GM23248 (cell line): ENCODE results near the gene SMAP2. TPM values are rescaled to one million over a fixed set of nuclear protein-coding genes. Genes with fewer than 3 reads are reported as not detected.
"Not testable (repeated sequence)": the region's sequence is repeated elsewhere in the genome, so short reads cannot be mapped to it uniquely, and the experiment has no call there.

Experiments
- DNase-seq: peaks from one replicate; pipeline ENCODE4 v3.0.0-alpha.2; 2015
- H2AFZ ChIP-seq: fragments of 200-600 bp; sonication (generic); 2 replicates; pipeline ENCODE4 v1.6.1; 2016; ENCODE audit warnings: antibody characterized with exemption
- H3F3A ChIP-seq: fragments of 200-600 bp; sonication (generic); 2 replicates; pipeline ENCODE4 v1.6.1; 2016; ENCODE audit warnings: mild to moderate bottlenecking, antibody characterized with exemption, mixed run types; ENCODE audit not compliant: insufficient read depth
- H3K27ac ChIP-seq: fragments of 200-600 bp; sonication (generic); 2 replicates; pipeline ENCODE4 v1.5.1; 2016; ENCODE audit warnings: mild to moderate bottlenecking
- H3K27me3 ChIP-seq: fragments of 200-600 bp; sonication (generic); replicated peaks from 2 replicates; pipeline ENCODE4 v1.6.1; 2016; ENCODE audit warnings: mild to moderate bottlenecking; ENCODE audit not compliant: insufficient read depth
- H3K36me3 ChIP-seq: fragments of 200-600 bp; sonication (generic); 2 replicates; pipeline ENCODE4 v1.6.1; 2016; ENCODE audit warnings: low read depth, mild to moderate bottlenecking
- H3K4me1 ChIP-seq: fragments of 200-600 bp; sonication (generic); 2 replicates; pipeline ENCODE4 v1.6.1; 2016; ENCODE audit warnings: mild to moderate bottlenecking; ENCODE audit not compliant: insufficient read depth
- H3K4me2 ChIP-seq: fragments of 200-600 bp; sonication (generic); one replicate; pipeline ENCODE4 v1.6.1; 2016; ENCODE audit warnings: mild to moderate bottlenecking; ENCODE audit not compliant: unreplicated experiment
- H3K4me3 ChIP-seq: fragments of 200-600 bp; sonication (generic); 2 replicates; pipeline ENCODE4 v1.5.1; 2016; ENCODE audit warnings: mild to moderate bottlenecking
- H3K79me2 ChIP-seq: fragments of 200-600 bp; sonication (generic); 2 replicates; pipeline ENCODE4 v1.6.1; 2016; ENCODE audit warnings: mild to moderate bottlenecking; ENCODE audit not compliant: insufficient read depth
- H3K9ac ChIP-seq: fragments of 200-600 bp; sonication (generic); 2 replicates; pipeline ENCODE4 v1.6.1; 2016; ENCODE audit warnings: mild to moderate bottlenecking
- H3K9me2 ChIP-seq: fragments of 200-600 bp; sonication (generic); 2 replicates; pipeline ENCODE4 v1.6.1; 2016; ENCODE audit warnings: mixed run types, mild to moderate bottlenecking, moderate library complexity; ENCODE audit not compliant: insufficient read depth
- H3K9me3 ChIP-seq: fragments of 200-600 bp; sonication (generic); one replicate; pipeline ENCODE4 v1.6.1; 2017; ENCODE audit warnings: low read depth
- H4K20me1 ChIP-seq: fragments of 200-600 bp; sonication (generic); 2 replicates; pipeline ENCODE4 v1.6.0; 2016; ENCODE audit not compliant: insufficient read depth
- EZH2 ChIP-seq: fragments of 200-600 bp; sonication (generic); IDR thresholded peaks from 2 replicates; pipeline ENCODE4 v1.6.1; 2018; ENCODE audit warnings: antibody characterized with exemption, mild to moderate bottlenecking; ENCODE audit not compliant: insufficient read depth, poor library complexity, severe bottlenecking
- EZH2phosphoT487 ChIP-seq: fragments of 200-600 bp; sonication (generic); IDR thresholded peaks from 2 replicates; pipeline ENCODE4 v1.6.1; 2018; ENCODE audit warnings: antibody characterized with exemption, moderate library complexity, mild to moderate bottlenecking, low read depth; ENCODE audit not compliant: insufficient read depth
- WGBS, 2 experiments: methylation state at CpG; one replicate each; pipeline ENCODE4 v1.1.6; 2015 to 2017; ENCODE audit warnings: low lambda C conversion rate in 2 of 2, low coverage in 1 of 2; ENCODE audit errors: missing lambda C conversion rate in 2 of 2; 5-methylcytosine and 5-hydroxymethylcytosine counted together
- in situ Hi-C: fragments of 300-500 bp; cut with MboI; formaldehyde crosslinking; loops from 2 replicates; pipeline ENCODE4 v1.15.0; 2020
- polyA plus RNA-seq: library from polyadenylated mRNA; unstranded; fragments of >200 nt; fragmentation: Nextera tagmentation; extraction: Ambion mirVana; gene quantifications from 2 replicates; pipeline ENCODE4 v1.2.1, GENCODE V29; 2016
- total RNA-seq: library from RNA; depleted of rRNA; stranded (reverse); fragments of >200 nt; shearing (Covaris generic); gene quantifications from 2 replicates; pipeline ENCODE4 v1.2.3, GENCODE V29; 2014; rRNA removed

Gene SMAP2
- 14.3 and 15.6 TPM in 2 replicates for total RNA-seq
- 12.2 and 13.0 TPM in 2 replicates for polyA plus RNA-seq

DNA sequence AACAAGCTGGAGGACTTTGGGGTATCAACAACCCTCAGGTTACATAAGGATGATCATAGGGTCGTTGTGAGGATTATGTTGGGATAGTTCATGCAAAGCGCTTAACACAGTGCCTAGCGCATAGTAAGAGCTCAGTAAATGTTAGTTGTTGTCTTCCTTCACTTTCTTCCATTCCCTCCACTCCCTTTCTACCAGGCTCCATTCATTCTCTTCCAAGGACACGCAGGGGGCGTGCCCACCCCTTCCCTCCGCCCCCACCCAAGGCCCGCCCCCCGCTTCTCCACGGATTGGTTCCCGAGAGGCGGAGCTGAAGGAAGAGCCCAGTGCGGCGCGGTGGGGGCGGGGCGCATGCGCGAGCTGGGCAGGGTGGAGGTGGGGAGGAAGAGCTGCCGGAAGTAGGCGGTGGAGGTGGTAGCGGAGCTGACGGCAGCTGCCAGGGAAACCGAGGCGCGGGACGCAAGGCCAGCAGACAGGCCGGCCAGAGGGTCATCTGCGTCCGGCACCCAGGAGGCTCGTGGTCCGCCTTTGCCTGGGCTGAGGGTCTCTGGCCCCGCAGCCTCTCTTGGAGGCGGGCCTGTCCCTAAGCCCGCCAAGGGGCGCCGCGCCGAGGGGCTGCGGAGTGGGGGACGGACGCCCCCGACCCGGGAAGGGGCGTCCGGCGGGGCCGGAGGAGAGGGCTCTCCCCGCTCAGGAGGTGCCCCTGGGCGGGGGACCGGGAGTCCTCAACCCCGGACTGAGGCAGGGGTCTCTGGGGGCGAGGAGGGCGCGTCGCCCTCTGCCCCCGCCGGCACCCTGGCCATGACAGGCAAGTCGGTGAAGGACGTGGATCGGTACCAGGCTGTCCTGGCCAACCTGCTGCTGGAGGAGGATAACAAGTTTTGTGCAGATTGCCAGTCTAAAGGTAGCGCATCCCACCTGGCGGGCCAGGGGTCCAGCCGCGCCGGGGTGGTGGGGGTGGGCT, at the start of gene SMAP2:
Gene SMAP2 (plus strand): TSS at position 405 of the 961 bp plus-strand sequence. CDS start 394 bp downstream, at position 799.
- Histone ChIP-seq H3K36me3 (no peaks in the 10 kb centered on the region), H4K20me1 (no peaks in the 10 kb centered on the region), H3K4me3 (peak within 1 kb of the TSS; percentile 97), H3K79me2 (peaks cover 47% of the 10 kb centered on the region), H3K27ac (peak within 1 kb of the TSS; percentile 87), H3K27me3 (no peaks in the 10 kb centered on the region), H3K9ac (peak within 1 kb of the TSS; percentile 84), H3K9me3 (no peaks in the 10 kb centered on the region), H2AFZ (peak within 1 kb of the TSS; percentile 91), H3K4me1 (peaks cover 10% of the 10 kb centered on the region), H3K9me2 (no peaks in the 10 kb centered on the region), H3F3A (peaks cover 17% of the 10 kb centered on the region), H3K4me2 (peak within 1 kb of the TSS; percentile 96)
- 1 to 4% methylated on average over 19 to 52 of the region's 65 CpGs for WGBS, 2 experiments
- peak; percentile 98 for DNase-seq
- in situ Hi-C loops: no loop called here
- TF ChIP-seq EZH2: no peak
- no peak for TF ChIP-seq EZH2phosphoT487

DNA sequence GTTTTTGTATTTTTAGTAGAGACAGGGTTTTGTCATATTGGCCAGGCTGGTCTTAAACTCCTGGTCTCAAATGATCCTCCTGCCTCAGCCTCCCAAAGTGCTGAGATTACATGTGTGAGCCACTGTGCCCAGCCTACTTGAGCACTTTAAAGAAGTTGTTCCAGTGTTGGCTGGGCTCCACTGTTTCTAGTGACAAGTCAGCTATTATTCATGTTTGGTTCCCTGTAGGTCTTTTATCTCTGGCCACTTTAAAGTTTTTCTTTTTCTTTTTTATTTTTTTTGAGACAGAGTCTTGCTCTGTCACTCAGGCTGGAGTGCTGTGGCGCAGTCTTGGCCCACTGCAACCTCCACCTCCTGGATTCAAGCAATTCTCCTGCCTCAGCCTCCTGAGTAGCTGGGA, 42.1 kb upstream of the SMAP2 start:
- 0% methylated on average over 1 of the region's 1 CpG for WGBS, 2 experiments
- H3K79me2 ChIP-seq, H3K9me3 ChIP-seq, H3K27ac ChIP-seq, H2AFZ ChIP-seq, H3K4me1 ChIP-seq, H3K4me2 ChIP-seq, H3K4me3 ChIP-seq, H3K36me3 ChIP-seq, DNase-seq, H4K20me1 ChIP-seq, H3K9me2 ChIP-seq, H3K27me3 ChIP-seq, H3K9ac ChIP-seq, H3F3A ChIP-seq: not testable (repeated sequence)
- in situ Hi-C loops: loop anchor here (10.0 kb wide), 2 partner anchors 187 to 247 kb away; no protein-coding TSS in a partner anchor

DNA sequence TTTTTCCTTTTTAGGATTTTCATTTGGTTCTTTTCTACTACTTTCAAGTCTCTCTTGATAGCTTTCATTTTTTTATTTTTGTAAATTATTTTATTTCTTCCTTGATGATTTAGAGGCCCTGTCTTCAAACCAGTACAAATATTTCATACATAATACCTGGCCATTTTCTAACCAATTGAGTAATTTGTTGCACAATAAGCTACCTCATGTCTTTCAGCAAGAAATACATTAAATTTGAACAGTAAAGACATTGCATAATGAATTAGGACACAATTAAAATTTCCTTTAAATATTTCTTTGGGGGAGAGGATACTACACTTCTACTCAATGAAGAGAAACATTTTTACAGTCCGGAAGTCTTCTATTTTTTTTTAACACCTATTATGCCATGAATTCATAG, 40.8 kb upstream of the SMAP2 start:
- no peak overlapping the region for H3K4me3 ChIP-seq
- 61 to 63% methylated on average over 1 of the region's 1 CpG for WGBS, 2 experiments
- H3K79me2 ChIP-seq: no peaks in the 10 kb centered on the region
- H3K4me1 ChIP-seq: no peaks in the 10 kb centered on the region
- H3K9me2 ChIP-seq: no peaks in the 10 kb centered on the region
- TF ChIP-seq EZH2: no peak
- no peak for TF ChIP-seq EZH2phosphoT487
- H2AFZ ChIP-seq: no peak overlapping the region
- no peaks in the 10 kb centered on the region for H3K36me3 ChIP-seq
- no peaks in the 10 kb centered on the region for H3K27me3 ChIP-seq
- in situ Hi-C loops: loop anchor here (10.0 kb wide), 2 partner anchors 188 to 248 kb away; no protein-coding TSS in a partner anchor
- H3K9ac ChIP-seq: no peak overlapping the region
- no peaks in the 10 kb centered on the region for H3K9me3 ChIP-seq
- H3K4me2 ChIP-seq: no peak overlapping the region
- H3K27ac ChIP-seq: no peak overlapping the region
- no peak for DNase-seq
- H4K20me1 ChIP-seq: no peaks in the 10 kb centered on the region
- no peaks in the 10 kb centered on the region for H3F3A ChIP-seq

DNA sequence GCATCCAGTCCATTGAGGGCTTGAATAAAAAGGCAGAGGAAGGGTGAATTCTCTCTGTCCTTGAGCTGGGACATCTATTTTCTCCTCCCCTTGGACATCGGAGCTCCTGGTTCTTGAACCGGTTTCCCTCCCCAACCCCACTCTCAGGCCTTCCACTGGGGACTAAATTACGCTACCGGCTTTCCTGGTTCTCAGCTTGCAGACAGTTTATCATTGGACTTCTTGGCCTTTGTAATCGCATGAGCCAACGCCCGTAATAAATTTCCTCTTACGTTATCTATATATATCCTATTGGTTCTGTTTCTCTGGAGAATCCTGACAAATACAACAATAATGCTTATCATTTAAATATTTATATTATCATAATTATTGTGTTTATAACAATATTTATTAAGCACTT, 36.1 kb upstream of the SMAP2 start:
- no peaks in the 10 kb centered on the region for H4K20me1 ChIP-seq
- no peak overlapping the region for H3K27ac ChIP-seq
- no peaks in the 10 kb centered on the region for H3K4me1 ChIP-seq
- no peaks in the 10 kb centered on the region for H3K27me3 ChIP-seq
- no peak overlapping the region for H3K4me3 ChIP-seq
- H3K9me2 ChIP-seq: no peaks in the 10 kb centered on the region
- no peaks in the 10 kb centered on the region for H3K9me3 ChIP-seq
- no peak for DNase-seq
- no peak overlapping the region for H2AFZ ChIP-seq
- no peak overlapping the region for H3K9ac ChIP-seq
- no peaks in the 10 kb centered on the region for H3K79me2 ChIP-seq
- H3K36me3 ChIP-seq: no peaks in the 10 kb centered on the region
- TF ChIP-seq EZH2phosphoT487: no peak
- TF ChIP-seq EZH2: no peak
- 93% methylated on average over 8 of the region's 8 CpGs for WGBS, 2 experiments
- no peak overlapping the region for H3K4me2 ChIP-seq
- in situ Hi-C loops: loop anchor here (10.0 kb wide), 2 partner anchors 193 to 253 kb away; no protein-coding TSS in a partner anchor
- H3F3A ChIP-seq: no peaks in the 10 kb centered on the region
